Stimulated activated CD4-positive, alpha-beta T cell treated with anti-CD3 and anti-CD28 coated beads, Interleukin-12 subunit alpha, Interleukin-12 subunit beta, amount 100 ng/mL, for 4 hours (primary cell): ENCODE results near the gene RNF121.
A peak's percentile ranks its signal among the peaks of the same experiment; 100 is the strongest.
"Not testable (repeated sequence)": the region's sequence is repeated elsewhere in the genome, so short reads cannot be mapped to it uniquely, and the experiment has no call there.

Experiments used
- DNase-seq: peaks from one replicate; pipeline ENCODE4 v3.0.0-alpha.2; 2020

Gene RNF121

DNA sequence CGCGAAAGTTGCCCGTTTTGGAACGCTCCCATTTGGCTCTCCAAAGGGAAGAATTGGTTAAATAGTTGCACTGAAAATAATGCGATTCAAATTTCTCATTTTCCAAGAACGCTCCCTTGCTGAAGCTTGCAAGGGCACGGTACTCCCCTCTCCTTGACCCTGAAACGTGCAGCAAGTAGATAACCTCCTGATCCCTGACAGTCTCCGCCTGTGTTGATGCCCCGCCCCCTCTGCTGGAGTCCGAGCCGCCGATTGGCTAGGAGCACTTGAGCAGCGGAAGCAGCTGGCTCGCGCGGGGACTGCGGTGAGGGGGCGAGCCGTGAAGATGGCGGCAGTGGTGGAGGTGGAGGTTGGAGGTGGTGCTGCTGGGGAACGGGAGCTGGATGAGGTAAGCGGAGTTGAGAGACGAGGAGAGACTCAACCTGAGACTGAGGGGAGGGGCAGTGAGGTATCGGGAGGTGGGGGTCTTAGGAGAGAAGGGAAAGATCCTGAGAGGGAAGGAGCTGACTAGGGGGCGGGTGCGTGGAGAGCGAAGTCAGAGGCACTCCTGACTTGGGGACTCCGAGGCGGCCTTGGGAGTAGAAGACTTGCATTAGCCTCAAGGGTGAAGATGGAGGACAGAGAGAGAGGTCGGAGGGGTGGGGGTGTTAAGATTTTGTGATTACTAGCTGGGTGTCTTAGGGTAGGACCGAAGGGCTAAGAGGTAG is at the start of gene RNF121:
Gene RNF121 (plus strand): TSS at position 310 of the 707 bp plus-strand sequence. CDS start 16 bp downstream, at position 326.
- peak; percentile 98 for DNase-seq

DNA sequence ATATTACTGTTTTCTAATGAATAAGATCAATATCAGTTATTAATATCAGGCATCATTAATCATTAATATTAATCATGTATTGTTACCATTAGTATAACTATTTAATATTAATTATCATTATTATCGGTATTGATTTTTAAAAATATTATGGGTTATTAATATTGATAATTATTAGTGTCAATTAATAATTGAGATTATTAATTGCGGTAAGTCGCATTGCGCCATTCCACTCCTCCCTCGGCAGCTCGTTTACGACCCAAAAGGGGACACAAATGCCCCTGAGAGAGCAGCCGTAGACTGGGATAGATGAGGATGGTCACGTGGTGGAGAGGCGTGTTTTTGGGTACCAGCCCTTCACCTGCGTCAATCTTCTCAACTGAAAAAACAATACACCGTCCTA is 43.0 kb upstream of the RNF121 start:
- DNase-seq: not testable (repeated sequence)

DNA sequence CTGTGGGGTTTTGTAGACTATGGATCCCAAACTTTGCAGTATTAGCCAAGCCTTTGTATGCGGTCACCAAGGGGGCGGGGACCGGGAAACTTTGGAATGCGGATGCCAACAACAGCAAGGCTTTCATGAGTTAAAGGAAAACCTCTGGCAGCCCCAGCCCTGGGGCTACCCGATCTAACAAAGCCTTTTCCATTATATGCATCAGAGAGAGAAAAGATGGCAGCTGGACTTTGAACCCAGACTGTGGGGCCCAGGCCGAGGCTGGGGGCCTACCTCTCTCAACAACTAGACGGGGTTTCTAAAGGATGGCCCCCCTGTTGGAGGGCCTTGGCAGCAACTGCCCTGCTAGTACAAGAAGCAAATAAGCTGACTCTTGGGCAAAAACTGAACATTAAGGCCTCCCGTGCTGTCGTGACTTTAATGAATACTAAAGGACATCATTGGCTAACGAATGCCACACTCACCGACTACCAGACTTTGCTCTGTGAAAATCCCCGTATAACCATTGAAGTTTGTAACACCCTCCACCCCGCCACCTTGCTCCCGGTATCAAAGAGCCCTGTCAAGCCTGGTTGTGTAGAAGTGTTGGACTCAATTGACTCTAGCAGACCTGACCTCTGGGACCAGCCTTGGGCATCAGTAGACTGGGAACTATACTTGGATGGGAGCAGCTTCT is 40.4 kb upstream of the RNF121 start:
- not testable (repeated sequence) for DNase-seq

DNA sequence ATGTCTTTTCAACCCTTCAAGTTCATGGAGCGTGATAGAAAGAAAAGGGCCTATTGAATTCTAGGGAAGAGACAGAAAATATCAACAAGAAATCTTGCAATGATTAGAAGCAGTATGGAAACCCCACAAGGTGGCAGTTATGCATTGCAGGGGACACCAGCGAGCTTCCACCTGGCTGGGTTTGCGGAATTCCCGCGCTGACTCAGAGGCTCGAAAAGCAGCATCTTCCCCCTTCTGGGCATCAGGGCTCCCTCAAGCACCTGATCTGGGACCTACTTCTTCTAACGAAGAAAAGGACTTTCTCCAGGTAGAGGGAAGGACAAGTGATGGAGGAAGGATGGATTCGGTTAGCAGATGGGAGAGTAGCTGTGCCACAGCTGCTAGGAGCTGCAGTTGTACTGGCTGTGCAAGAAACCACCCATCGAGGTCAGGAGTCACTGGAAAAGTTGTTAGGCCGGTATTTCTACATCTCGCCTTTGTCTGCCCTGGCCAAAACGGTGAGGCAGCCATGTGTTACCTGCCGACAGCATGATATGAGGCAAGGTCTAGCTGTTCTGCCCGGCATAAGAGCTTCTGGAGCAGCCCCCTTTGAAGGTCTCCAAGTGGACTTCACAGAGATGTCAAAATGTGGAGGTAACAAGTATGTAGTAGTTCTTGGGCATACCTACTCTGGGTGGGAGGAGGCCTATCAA is 39.5 kb upstream of the RNF121 start:
- not testable (repeated sequence) for DNase-seq

DNA sequence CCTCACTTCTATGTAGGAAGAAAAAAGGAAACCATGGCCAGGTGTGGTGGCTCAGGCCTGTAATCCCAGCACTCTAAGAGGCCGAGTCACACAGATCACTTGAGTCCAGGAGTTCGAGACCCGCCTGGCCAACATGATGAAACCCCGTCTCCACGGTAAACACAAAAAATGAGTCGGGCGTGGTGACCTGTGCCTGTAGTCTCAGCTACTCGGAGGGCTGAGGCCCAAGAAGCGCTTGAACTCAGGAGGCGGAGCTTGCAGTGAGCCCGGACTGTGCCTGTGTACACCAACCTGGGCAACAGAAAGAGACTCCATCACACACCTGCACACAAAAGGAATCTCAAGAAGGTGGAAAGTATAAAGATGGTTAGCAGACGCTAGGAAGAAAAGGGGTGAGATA is 32.9 kb upstream of the RNF121 start:
- no peak for DNase-seq

DNA sequence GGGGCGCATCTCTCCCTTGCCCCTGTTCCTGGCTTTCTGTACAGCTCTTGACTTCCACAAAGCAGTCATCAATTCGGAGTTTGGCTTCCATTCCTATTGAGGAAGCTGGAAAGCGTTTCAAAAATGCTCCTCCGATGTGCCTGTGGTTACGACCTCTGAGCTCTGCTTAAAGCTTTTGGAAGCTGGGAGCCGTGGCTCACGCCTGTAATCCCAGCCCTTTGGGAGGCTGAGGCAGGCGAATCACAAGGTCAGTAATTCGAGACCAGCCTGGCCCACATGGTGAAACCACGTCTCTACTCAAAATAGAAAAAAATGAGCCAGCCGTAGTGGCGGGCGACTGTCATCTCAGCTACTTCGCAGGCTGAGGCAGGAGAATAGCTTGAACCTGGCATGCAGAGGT is 27.7 kb upstream of the RNF121 start:
- not testable (repeated sequence) for DNase-seq

DNA sequence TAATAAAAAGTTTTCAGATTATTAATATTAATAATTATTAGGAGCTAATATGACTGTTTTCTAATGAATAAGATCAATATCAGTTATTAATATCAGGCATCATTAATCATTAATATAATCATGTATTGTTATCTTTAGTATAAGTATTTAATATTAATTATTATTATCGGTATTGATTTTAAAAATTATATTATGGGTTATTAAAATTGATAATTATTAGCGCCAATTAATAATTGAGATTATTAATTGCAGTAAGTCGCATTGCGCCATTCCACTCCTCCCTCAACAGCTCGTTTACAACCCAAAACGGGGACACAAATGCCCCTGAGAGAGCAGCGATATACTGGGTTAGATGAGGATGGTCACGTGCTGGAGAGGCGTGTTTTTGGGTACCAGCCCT is 20.6 kb upstream of the RNF121 start:
- DNase-seq: no peak

DNA sequence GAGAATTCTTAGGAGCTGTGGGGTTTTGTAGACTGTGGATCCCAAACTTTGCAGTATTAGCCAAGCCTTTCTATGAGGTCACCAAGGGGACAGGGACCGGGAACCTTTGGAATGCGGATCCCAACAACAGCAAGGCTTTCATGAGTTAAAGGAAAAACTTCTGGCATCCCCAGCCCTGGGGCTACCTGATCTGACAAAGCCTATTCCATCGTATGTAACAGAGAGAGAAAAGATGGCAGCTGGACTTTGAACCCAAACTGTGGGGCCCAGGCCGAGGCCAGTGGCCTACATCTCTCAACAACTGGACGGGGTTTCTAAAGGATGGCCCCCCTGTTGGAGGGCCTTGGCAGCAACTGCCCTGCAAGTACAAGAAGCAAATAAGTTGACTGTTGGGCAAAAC is 18.1 kb upstream of the RNF121 start:
- DNase-seq: not testable (repeated sequence)

DNA sequence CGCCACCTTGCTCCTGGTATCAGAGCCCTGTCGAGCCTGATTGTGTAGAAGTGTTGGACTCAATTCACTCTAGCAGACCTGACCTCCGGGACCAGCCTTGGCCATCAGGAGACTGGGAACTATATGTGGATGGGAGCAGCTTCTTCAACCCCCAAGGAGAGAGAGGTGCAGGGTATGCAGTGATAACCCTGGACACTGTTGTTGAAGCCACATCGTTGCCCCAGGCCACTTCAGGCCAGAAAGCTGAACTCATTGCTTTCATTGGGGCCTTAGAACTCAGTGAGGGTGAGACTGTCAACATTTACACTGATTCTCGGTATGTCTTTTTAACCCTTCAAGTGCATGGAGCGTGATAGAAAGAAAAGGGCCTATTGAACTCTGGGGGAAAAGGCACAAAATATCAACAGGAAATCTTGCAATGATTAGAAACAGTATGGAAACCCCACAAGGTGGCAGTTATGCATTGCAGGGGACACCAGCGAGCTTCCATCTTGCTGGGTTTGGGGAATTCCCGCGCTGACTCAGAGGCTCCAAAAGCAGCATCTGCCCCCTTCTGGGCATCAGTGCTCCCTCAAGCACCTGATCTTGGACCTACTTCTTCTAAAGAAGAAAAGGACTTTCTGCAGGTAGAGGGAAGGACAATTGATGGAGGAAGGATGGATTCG is 17.4 kb upstream of the RNF121 start:
- peak; percentile 71 for DNase-seq

DNA sequence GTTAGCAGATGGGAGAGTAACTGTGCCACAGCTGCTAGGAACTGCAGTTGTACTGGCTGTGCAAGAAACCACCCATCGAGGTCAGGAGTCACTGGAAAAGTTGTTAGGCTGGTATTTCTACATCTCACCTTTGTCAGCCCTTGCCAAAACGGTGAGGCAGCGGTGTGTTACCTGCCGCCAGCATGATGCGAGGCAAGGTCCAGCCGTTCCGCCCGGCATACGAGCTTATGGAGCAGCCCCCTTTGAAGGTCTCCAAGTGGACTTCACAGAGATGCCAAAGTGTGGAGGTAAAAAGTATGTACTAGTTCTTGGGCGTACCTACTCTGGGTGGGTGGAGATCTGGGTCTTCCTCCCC is 16.9 kb upstream of the RNF121 start:
- DNase-seq: not testable (repeated sequence)

DNA sequence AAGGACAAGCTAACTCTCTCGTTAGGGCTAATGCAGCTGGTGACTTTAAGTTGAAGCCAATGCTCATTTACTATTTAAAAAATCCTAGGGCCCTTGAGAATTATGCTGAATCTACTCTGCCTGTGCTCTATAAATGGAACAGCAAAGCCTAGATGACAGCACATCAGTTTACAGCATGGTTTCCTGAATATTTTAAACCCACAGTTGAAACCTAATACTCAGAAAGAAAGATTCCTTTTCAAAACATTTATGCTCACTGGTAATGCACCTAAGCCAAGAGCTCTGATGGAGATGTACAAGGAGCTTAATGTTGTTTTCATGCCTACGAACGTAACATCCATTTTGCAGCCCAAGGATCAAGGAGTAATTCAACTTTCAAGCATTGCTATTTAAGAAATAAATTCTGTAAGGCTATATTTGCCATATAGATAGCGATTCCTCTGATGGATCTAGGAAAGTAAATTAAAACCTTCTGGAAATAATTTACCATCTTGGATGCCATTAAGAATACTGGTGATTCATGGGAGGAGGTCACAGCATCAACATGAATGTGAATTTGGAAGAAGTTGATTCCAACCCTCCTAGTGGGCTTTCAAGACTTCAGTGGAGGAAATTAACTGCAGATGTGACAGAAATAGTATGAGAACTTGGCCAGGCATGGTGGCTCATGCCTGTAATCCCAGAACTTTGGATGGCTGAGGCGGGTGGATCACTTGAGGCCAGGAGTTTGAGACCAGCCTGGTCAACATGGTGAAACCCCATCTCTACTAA is 14.9 kb upstream of the RNF121 start:
- no peak for DNase-seq

DNA sequence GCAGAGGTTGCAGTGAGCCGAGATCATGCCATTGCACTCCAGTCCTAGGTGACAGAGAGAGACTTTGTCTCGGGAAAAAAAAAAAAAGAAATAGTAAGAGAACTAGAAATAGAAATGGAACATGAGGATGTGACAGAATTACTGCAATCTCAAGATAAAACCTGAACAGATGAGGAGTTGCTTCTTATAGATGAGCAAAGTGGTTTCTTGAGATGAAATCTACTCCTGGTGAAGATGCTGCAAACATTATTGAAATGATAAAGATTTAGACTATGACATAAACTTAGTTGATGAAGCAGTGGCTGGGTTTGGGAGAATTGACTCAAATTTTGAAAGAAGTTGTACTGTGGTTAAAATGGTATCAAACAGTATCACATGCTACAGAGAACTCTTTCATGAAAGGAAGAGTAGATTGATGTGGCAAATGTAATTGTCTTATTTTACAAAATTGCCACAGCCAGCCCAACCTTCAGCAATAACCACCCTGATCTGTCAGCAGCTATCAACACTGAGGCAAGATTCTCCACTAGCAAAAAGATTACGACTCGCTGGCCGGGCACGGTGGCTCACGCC is 14.1 kb upstream of the RNF121 start:
- DNase-seq: no peak

DNA sequence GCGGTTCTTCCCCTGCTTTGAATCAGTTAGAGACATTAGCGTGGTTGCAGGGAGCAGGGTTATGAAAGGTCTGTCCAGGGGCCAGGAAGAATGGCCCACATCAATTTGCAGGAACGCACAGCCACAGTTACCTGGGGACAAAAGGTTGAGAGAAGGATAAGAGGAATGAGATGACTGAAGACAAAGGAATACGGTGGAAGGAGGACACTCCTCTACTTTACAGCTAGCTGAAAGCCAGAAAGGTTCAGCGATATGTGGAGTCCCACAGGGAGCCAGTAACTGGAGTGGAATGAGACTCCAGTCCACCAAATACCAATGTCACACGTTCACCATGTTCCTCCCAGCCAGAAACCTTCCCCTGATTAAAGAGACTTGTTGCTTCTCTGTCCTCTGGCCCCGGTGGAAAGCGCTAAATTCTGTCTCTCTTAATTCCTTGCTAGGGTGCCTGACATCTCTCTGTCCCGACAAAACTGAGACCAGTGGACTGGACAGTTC is 11.2 kb upstream of the RNF121 start:
- DNase-seq: no peak

DNA sequence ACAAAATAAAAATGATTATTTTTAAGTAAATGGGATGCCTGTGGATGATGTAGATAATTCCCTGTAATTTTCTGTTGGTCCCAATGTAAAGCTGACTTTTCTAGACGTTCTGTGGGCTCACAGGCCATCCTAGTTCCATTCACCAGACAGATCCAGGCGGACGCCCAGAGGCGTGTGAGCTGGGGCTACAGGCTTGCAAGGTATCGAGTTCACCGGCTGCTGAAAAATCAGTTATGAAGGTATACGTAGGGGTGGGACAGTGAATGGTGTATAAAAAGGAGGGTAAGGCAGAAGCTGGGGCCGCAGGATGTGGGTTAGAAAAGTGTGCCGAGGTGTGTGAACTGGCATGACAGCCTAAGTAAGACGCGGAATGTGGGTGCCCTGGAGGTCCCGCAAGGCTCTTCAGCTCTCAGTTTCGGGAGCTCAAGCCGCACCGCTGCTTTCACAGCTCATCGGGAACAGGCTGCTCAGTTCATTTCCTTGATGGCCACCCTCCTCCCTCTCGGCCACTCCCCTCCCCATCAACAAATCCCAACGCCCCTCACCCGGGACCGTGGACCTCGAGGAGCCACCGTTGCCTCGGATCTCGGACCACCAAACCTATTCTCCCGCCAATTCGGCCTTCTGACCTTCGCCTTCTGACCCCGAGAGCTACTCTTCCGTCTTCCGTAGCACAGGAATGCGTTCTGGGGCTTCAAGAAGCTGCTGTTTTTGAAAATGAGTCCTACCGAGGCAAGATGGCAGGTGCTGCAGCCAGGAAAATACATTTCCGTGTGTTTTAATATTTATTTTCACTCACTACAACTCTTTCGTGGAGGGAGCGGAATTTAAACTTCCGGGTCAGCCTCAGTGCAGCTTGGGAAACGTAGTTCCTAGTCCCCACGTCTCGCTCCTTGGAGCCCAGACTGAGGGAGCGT is 768 bp upstream of the RNF121 start, which contains the start of gene XNDC1N:
Gene XNDC1N (minus strand): TSS at position 775 of the 917 bp plus-strand sequence. CDS start 5,241 bp downstream, outside the sequence.
- peak; percentile 54 for DNase-seq

DNA sequence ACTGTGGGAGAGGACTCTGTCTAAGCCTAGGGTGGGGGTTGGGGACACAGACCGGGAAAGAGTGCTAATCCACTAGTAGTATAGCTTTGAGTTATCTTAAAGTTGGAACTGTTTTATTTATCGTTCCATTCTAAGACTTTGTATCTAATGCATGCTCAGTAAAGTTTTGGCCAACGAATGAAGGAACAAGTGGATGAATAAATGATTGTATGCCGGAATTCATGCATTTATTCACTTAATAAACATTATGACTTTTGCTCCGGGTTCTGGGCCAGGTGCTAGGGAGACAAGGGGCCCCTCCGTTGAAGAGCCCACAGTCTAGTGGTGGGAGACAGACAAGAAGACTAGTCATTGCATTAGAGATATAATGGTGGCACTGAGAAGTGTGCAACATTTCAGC is 645 bp downstream of the RNF121 start:
- no peak for DNase-seq

DNA sequence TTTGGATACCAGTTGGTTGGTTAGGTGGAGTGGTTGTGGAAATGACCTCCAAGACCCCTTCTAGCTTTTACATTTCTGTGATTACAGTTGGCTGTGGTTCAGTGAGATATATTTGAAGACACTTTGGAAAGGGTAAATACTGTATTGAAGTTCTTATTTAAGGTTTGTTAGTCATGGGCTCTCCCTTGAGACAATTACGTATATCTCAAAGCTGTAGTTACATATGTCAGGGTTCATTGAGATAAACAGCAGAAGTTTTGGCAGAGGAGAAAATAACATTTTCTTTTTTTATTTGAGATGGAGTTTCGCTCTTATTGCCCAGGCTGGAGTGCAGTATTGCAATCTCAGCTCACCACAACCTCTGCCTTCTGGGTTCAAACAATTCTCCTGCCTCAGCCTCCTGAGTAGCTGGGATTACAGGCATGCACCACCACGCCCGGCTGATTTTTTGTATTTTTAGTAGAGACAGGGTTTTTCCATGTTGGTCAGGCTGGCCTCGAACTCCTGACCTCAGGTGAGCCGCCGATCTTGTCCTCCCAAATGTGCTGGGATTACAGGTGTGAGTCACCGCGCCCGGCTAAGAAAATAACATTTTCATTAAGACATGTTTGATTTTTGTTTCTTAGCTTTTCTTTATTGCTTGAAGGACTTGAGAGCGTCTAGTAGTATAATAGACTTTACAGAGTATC is 1.9 kb downstream of the RNF121 start:
- DNase-seq: no peak

DNA sequence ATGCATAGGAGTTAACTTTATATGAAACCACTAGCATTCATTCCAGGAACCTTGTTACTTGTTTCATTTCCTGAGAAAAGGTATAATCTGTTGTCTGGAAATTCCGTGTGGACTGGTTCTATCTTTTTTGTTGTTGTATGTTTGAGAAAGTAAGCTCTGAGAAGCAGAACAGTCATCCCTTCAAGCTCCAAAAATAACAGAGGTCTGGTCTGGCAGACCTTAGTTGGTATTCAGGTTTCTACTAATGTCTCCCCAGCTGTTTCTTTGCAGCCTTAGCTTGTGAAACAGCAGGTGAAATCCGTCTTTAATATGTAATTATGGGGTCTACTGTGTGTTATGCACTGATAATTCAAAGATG is 2.4 kb downstream of the RNF121 start:
- DNase-seq: no peak

DNA sequence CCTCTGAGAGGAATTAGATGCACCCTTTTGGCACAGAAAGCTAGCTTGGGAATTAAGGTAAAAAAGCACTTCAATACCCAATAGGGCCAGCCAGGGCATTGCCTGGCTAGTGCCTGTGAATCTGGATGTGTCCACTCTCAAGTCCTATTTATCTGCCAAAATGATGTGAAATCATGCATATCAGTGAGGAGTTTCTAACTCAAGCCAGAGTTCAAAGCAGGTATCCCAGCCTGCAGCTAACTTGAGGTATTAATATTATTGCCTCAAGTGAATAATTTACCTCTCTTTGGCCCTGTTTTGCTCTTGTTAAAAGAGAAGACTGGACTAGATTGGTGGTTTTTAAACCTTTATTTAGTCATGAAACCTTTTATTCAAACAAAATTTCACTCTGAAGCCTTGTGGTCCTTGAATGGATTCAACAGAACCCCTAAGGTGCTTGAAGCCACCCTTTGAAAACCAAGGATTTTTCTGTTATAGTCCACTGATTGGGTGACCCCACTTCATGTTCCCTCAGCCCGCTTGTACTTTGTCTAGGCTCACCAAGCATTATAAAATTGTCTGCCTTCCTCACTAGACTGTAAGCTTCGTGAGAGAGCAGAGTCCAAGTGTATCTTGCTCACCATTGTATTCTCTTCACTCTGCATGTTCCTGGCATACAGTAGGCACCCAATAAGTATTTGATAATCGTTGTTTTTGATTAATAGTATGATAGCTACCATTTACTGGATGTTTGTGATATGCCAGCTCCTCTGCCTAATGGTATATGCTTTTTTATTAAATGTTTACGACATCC is 4.5 kb downstream of the RNF121 start:
- DNase-seq: no peak

DNA sequence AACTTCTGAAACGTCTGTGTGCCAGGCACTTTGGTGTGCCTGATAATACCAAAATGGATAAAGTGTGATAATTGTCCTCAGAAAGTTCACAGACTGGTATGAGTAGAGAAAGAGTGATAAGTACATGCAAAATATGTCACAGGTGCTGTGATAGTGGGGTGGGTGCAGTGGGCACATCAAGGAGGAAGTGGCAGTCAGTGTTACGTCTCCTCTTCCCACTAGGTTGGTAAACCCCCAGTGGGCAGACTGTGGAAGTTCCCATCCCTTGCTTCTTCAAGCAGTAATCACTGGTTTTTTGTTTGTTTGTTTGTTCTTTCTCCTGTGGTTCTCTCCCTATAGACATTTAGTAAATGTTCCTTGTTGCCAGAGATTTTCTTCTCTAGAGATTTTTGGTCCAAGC is 5.4 kb downstream of the RNF121 start:
- DNase-seq: no peak
